HG02588 (cell line): ENCODE results near the gene CDK3.

Experiments used
- ATAC-seq: cut with Tn5 transposase; IDR thresholded peaks from one replicate; pipeline ENCODE4 v1.9.1; 2021; ENCODE audit warnings: mild to moderate bottlenecking, moderate library complexity; ENCODE audit not compliant: unreplicated experiment

Gene CDK3

DNA sequence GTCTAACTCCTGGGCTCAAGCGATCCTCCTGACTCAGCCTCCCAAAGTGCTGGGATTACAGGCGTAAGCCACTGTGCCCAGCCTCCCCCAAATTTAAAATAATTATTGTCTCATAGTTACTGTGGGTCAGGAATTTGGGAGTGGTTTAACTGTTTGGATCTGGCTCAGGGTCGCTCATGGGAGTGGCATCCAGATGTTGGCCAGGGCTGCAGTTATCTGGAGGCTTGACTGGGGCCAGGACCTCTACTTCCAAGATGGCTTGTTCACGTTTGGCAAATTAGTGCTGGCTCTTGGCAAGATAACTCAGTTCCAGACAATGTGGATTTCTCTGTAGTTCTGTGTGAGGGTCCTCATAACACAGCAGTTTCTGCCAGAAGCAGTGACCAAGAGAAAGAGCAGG lies 13.6 kb upstream of the CDK3 start:
- ATAC-seq, result no peak

DNA sequence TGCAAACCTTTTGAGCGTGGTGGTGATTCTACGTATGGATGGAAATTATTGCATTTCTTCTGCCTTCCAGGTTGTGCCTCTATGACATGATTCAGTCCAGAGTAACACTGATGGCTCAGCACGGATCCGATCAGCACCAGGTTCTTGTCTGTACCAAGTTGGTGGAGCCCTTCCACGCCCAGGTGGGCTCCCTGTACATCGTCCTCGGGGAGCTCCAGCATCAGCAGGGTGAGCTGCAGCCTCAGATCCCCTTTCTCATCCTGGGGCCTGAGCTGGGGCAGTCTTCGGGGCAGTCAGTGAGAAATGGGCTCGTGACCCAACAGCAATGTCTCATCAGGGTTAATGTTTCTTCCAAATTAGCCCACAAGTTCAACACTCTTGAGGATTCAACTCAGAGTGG lies 9.3 kb upstream of the CDK3 start:
- no peak for ATAC-seq

DNA sequence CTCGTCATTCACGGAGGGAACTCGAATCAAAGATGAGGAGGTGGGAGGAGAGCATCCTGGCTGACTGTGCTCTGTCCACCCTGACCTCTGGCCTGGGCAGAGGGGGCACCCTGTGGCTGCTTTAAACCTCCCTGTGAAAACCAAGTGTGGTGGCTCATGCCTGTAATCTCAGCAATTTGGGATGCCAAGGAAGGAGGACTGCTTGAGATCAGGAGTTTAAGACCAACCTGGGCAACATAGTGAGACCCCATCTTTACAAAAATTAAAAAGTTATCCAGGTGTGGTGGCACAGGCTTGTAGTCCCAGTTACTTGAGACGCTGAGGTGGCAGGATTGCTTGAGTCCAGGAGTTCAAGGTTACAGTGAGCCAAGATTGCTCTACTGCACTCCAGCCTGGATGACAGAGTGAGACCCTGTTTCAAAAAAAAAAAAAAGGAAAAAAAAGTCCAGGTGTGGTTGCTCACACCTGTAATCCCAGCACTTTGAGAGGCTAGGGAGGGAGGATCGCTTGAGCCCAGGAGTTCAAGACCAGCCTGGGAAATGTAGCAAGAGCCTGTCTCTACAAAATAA lies 5.8 kb upstream of the CDK3 start:
- no peak for ATAC-seq

DNA sequence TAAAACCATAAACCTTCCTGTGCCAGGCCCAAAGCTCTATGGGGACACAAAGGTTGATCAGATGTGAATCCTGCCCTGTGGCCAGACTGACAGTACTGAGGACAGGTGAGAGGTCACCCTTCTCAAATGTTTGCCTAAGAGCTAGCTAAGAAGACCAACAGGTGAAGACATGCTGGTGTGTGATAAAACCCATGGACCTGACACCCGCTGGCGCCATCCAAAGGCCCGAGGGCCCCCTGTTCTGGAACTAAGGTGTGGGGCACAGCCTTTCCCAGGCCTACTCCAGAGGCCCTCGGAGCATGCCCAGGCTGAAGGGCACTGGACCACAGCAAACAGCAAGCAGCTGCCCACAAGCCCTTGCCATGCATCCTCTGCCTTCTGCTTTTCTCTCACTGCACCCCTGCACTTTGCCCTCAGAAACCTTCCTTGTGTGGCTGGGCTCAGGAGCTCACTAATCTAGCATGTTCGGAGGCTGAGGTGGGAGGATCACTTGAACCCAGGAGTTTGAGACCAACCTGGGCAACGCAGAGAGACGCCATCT lies 5.2 kb upstream of the CDK3 start:
- no peak for ATAC-seq

DNA sequence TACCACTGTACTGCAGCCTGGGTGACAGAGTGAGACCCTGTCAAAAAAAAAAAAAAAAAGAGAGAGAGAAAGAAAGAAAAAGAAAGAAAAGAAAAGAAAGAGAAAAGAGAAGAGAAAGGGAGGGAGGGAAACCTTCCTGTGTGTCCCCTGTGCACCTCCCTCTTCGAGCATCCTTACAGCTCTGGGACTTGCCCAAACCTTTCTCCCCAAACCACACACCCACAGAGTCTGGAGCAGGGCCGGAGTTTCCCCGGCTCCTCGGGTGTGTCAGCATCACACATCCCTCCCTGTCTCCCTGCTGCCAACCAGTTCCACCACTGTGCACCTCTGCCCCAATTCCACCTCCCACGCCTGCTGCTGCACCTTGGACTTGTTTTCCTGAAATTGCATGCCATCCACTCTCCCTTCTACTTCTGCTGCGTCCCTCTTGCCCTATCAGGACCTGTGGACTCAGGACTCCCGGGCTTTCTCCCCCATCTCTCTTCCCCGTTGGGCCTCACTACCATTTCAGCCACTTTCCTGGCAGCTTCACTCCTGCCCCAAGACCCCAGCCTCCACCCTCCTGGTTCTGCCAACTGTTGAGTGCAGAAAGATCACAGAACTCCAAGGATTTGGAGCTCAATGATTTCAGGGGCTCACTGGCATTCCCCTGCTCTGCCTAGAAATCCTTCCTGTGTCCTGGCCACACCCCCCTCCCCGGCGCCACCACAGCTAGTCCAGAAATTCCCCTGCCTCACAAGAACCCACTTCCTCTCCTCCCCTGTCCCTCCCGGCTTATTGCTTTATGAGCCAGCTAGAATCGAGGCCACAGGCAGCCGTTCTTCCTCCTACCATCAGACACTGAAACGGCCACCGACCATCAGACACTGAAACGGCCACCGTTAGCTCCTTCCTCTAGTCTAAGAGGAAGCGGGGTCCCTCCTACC lies 3.7 kb upstream of the CDK3 start:
- no peak for ATAC-seq

DNA sequence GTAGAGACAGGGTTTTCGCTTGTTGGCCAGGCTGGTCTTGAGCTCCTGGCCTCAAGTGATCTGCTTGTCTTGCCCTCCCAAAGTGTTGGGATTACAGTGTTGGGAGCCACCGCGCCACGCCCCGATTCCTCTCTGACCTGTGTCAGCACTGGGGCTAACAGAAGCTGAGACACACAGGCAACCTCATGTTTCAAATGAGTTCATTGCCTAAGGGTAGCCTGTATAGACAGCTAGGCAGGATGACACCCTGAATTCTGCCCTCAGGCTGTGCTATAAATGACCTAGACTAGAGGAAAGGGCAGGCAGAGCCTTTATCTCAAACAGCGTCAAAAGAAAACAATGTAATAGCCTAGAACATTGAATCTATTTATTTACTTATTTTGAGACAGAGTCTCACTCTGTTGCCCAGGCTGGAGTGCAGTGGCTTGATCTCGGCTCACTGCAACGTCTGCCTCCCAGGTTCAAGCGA lies 2.3 kb upstream of the CDK3 start:
- no peak for ATAC-seq

DNA sequence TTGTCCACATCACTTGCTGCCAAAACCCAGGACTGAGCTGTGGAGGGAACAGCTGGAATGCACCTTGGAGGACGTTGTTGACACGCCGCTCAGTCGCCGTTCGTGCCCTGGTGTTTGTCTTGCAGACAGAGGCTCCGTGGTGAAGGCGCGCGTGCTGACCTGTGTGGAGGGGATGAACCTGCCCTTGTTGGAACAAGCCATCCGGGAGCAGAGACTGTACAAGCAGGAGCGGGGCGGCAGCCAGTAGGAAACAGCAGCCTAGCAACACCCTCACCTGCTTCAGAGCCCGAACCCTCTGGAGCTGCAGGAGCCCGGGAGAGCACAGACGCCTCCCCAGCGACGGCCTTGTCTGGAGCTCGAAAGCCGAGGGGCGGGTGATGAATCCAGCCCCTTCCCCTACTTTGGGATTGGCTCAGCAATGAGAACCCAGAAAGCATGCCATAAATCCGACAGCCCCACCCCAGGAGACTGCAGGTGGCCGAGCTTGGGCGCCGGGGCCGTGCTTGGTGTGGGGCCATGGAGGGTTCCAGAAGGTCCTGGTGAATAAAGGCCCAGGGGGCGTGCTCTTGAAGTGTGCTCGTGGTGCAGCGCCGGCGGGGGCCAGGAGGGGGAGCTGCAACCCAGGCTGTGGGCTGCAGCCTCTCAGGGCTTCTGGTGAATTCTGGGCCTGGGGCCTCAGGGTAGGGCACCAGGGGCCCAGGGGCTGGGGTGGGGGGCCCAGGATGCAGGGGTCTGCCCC lies 470 bp upstream of the CDK3 start:
- ATAC-seq, result no peak

DNA sequence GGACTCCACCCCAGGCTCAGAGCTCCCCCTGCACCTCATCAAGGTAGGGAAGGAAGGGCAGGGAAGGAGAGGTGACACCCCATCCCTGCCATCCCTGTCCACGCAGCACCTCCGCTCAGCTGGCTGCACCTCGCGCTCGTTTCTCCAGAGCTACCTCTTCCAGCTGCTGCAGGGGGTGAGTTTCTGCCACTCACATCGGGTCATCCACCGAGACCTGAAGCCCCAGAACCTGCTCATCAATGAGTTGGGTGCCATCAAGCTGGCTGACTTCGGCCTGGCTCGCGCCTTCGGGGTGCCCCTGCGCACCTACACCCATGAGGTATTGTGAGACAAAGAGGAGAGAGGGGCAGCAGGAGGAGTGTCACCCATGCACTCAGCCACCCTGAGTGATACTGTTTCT lies 1.4 kb downstream of the CDK3 start:
- ATAC-seq, result no peak

DNA sequence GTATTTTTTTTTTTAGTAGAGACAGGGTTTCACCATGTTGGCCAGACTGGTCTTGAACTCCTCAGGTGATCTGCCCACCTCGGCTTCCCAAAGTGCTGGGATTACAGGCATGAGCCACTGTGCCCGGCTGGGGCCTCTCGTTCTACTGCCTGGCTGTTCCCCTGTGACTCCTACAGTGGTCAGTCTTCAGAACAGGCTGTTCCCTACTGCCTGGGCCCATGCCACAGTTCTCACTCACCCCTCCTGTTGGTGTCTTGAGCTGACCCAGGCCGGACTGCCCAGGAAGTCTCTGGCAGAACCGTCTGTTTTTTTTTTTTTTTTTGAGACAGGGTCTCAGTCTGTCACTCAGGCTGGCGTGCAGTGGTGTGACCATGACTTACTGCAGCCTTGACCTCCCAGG lies 3.3 kb downstream of the CDK3 start:
- no peak for ATAC-seq

DNA sequence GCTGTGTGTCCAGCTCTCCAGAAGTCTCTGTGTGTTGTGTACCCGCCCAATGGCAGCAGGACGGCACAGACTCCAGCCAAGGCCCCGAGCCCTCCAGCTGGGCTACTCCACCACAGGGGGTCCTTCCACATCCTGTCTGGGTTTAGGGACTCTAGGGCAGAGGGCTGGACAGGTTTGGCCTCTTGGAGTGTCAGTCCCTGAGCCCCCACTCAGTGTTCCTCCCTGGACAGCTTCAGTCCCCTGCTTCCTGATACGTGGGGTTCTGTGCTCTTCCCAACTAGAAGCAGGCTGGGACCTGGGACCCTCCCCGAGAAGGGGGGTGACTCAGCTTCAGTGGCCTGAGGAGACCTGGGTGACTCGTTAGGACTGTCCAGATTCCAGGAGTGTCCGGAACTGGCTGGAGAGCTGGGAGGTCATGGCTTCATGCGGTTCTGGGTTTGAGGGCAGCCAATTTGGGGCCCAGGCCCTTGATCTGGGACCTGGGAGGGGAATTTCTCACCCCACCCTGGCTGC lies 4.2 kb downstream of the CDK3 start:
- ATAC-seq, result no peak

DNA sequence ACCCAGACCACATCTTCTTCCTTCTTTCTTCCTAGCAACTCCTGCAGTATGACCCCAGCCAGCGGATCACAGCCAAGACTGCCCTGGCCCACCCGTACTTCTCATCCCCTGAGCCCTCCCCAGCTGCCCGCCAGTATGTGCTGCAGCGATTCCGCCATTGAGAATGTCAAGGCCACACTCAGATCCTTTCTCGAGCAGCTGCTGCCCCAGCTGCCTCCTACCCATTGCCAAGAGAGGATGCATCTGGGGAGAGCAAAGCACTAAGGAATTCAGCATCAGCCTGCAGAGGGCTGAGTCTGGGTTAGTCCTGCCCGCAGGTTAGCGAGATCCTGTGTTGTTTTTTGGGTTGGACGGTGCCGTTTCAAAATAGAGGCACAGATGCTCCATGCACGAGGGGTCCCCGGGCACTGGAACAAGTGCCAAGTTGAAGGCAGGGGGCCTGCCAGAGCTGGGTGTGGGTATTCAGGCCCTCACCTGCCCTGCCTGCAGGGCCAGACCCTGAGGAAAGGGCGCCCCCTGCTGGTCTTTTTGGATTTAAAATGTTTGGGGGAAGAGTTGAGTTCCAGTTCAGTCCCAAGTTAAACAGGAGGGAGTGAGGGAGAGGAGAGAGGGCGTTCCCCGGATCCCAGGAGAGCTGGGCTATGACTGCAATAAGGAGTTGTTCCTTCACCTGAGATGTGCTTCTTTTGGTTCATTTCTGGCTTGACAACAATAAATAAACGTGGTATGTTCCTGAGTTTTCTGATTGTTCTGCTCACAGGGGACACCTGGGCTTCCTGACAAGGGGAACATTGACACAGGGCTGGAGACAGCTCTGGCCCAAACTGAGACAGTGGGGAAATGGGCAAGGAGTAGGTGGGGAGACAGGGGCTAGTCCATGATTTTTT lies 4.9 kb downstream of the CDK3 start:
- ATAC-seq, result no peak

DNA sequence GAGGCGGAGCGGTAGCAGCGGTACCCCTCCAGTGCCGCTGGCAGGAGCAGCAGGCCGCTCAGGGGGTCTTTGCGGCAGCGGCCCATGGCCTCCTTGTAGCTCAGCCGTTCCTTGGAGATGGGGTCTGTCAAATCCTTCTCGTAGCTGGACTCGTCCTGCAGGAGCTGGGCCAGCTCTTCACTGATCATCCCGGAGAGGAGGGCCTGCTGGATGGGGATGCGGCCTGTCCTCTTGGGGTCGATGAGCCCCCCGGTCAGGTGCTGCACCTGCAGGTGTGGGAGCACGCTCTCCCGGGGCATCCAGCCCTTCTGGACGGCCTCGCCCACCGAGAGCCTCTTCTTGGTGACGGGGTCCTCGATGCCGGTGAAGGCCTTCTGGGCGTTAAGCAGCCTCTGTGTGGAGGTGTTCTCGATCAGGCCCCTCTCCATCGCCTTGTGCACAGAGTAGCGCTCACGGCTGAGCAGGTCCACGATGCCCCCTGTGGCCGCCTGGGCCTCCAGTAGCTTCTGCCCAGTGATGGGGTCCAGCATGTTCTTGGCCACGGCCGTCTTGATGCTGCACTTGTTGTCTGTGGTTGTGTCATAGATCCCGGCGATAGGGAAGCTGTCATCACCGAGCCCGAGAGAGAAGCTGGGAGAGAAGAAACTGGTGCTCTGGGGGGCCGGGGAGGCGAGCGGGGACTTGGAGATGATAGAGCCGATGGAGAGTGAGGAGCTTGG lies 6.6 kb downstream of the CDK3 start:
- no peak for ATAC-seq

DNA sequence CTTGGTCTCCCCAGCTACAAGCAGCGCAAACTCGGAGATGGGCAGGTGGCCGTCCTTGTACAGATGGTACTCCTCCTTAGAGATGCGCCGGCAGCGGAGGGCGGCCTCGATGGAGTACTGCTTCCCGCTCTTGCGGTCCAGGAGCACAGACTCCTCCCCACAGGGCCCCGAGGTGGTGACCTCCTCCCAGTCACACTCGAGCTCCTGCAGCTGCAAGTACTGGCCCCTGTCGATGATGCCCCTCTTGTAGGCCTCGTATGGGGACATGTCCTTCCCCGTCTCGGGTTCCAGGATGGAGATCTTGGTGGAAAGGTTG lies 7.2 kb downstream of the CDK3 start:
- no peak for ATAC-seq

DNA sequence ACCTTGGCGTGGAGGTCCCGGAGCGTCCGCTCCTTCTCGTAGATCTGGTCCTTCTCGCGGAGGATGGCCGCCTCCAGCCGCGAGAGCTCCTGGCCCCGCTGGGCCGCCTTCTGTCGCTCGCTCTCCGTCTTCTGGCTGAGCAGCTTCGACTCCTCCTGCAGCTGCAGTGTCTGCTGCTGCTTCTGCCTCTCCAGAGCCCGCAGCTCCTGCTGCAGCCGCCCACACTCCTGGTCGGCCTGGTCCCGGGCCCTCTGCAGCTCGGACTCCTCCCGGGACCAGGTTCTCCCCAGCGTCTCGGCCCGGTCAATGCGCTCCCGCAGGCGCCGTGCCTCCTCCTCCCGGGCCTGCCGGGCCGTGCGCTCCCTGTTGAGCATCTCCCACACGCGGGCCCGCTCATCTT lies 7.6 kb downstream of the CDK3 start:
- no peak for ATAC-seq

DNA sequence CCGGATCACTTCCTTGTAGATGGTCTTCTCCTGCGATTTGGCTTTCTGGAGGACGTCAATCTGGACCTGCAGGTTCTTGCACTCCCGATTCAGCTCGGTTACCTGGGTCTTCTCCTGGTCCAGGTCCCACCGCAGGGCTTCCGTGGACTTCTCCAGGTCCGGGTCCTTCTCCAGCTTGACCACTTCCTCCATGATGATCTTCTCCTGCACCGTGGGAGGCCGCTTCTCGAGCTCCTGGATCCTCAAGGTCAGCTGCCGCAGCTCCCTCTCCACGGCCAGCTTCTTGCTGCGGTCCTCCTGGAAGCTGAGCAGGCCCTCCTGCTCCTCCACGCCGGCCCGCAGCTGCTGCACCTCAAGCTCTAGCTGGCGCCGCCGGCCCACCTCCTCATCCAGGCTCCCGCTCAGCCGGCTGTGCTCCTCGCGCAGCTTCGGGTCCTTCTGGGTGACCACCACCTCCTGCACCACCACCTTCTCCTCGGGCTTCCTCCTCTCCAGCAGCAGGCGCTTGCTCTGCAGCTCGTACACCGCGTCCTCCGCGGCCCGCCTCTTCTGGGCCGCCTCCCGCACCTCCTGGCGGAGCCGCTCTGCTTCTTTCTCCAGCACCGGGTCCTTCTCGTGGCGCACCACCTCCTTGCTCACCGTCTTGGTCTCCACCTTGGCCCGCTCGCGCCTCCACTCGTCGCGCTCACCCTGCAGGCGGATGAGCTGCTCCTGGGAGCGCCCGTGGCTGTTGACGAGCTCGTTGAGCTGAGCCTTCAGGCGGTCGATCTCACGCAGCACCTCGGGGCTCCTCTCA lies 8.2 kb downstream of the CDK3 start:
- ATAC-seq, result no peak

DNA sequence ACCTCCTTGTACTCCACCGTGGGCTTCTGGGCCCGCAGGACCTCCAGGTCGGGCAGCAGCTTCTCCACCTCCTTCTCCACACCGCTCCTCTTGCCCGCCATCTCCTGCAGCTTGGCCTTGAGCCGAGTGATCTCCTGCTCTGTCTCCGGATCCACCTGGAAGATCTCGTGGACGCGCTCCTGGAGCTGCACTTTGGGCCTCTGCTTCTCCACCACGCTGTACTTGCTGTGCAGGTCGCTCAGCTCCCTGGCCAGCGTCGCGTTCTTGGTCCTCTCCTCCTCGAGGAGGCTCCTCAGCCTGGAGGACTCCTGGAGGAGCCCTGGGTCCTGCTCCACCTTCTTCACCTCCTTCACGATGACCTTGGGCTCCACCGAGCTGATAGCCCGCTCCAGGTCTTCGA lies 8.8 kb downstream of the CDK3 start:
- ATAC-seq, result no peak

DNA sequence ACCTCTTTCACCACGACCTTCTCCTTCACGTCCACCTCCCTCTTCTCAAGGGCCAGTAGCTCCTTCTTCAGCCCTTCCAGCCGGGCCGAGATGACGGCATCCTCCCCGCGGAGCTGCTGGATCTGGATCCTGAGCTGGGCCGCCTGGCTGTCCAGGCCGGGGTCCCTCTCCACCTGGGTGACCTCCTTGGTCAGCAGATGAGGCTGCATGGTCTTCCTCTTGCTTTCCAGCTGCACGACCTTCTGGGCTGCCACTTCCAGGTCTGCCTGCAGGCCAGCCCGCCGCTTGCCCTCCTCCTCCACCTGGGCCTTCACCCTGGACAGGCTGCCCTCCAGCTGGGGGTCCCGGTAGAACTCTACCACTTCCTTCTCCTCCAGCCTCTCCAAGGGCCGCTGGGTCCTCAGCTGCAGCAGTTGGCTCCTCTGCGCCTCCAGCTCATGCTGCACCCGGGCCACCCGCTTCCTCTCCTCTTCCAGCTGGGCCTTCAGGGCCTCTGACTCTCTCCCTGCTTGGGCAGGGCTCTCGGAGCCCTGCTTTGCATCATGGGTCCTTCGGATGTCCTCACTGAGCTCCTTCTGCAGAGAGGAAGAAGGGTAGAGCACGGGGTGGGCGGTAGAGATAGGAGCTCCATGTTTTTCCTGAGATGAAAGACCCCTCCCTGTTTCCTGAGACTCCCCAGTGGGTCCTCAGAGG lies 9.5 kb downstream of the CDK3 start:
- ATAC-seq, result no peak

DNA sequence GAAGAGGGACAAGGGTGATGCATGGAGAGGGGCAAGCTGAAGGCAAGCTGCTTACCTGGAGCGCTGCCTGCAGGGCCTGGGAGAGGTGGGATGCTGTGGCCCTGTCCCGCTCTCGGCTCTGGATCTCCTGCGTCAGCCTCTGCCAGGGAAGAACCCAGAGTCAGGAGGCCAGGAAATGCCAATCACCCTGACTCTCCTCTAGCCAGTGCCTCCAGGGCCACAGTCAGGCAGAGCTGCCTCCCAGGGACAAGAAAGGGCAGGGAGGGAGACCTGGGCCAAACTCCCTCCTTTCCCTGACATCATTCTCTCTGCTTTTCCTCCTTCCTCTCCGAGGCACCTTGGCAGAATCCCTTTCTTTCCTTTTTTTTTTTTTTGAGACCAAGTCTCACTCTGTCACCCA lies 11.3 kb downstream of the CDK3 start:
- ATAC-seq, result no peak
